OCI-LY3 (cell line): ENCODE data around the gene BMP7.

Experiments
- H2AFZ ChIP-seq: fragments of 200-600, 300-600 bp; shearing (Covaris generic); 2 replicates; pipeline ENCODE4 v1.6.0; 2014; ENCODE audit warnings: antibody characterized with exemption, low read depth, low read length
- H3K27ac ChIP-seq: fragments of 200-600, 300-600 bp; sonication (generic); 2 replicates; pipeline ENCODE4 v1.5.1; 2014; ENCODE audit warnings: mild to moderate bottlenecking, low read length, moderate library complexity, mixed read lengths
- H3K27me3 ChIP-seq: fragments of 200-600, 300-600 bp; sonication (generic); 2 replicates; pipeline ENCODE4 v1.6.1; 2014; ENCODE audit warnings: low read depth, low read length, mixed read lengths
- H3K36me3 ChIP-seq: fragments of 200-600, 300-600 bp; sonication (generic); replicated peaks from 2 replicates; pipeline ENCODE3; 2014; ENCODE audit warnings: low read depth, low read length, mixed read lengths
- H3K4me1 ChIP-seq: fragments of 300-600, 200-600 bp; sonication (generic); 2 replicates; pipeline ENCODE4 v1.6.1; 2014; ENCODE audit warnings: low read length, mixed read lengths
- H3K4me2 ChIP-seq: fragments of 200-600, 300-600 bp; sonication (generic); 2 replicates; pipeline ENCODE4 v1.6.1; 2014; ENCODE audit warnings: low read length, mixed read lengths
- H3K4me3 ChIP-seq: fragments of 300-600, 200-600 bp; sonication (generic); 2 replicates; pipeline ENCODE4 v1.5.1; 2014; ENCODE audit warnings: antibody characterized with exemption, mild to moderate bottlenecking, low read length, moderate library complexity
- H3K79me2 ChIP-seq: fragments of 300-600, 200-600 bp; shearing (Covaris generic); 2 replicates; pipeline ENCODE4 v1.6.1; 2014; ENCODE audit warnings: mild to moderate bottlenecking, low read length, mixed read lengths
- H3K9ac ChIP-seq: fragments of 300-600, 200-600 bp; shearing (Covaris generic); 2 replicates; pipeline ENCODE4 v1.6.0; 2014; ENCODE audit warnings: mild to moderate bottlenecking, low read length, moderate library complexity
- H3K9me3 ChIP-seq: fragments of 200-600, 300-600 bp; shearing (Covaris generic); 2 replicates; pipeline ENCODE4 v1.6.1; 2014; ENCODE audit warnings: low read length, mixed read lengths; ENCODE audit not compliant: insufficient read depth
- H4K20me1 ChIP-seq: fragments of 200-600, 300-600 bp; sonication (generic); 2 replicates; pipeline ENCODE4 v1.6.1; 2016; ENCODE audit warnings: low read length, mixed read lengths; ENCODE audit not compliant: insufficient read depth
- EZH2phosphoT487 ChIP-seq: fragments of 200-600 bp; shearing (Covaris generic); IDR thresholded peaks from 2 replicates; pipeline ENCODE4 v1.6.1; 2018; ENCODE audit warnings: antibody characterized with exemption, mixed run types, low read depth
- TF ChIP-seq, protein P1 (sequence below): fragments of 200-600, 300-600 bp; sonication (generic); IDR thresholded peaks from 2 replicates; pipeline ENCODE4 v1.5.1; 2014; ENCODE audit warnings: antibody characterized with exemption, low read length, low read depth

Gene BMP7

DNA sequence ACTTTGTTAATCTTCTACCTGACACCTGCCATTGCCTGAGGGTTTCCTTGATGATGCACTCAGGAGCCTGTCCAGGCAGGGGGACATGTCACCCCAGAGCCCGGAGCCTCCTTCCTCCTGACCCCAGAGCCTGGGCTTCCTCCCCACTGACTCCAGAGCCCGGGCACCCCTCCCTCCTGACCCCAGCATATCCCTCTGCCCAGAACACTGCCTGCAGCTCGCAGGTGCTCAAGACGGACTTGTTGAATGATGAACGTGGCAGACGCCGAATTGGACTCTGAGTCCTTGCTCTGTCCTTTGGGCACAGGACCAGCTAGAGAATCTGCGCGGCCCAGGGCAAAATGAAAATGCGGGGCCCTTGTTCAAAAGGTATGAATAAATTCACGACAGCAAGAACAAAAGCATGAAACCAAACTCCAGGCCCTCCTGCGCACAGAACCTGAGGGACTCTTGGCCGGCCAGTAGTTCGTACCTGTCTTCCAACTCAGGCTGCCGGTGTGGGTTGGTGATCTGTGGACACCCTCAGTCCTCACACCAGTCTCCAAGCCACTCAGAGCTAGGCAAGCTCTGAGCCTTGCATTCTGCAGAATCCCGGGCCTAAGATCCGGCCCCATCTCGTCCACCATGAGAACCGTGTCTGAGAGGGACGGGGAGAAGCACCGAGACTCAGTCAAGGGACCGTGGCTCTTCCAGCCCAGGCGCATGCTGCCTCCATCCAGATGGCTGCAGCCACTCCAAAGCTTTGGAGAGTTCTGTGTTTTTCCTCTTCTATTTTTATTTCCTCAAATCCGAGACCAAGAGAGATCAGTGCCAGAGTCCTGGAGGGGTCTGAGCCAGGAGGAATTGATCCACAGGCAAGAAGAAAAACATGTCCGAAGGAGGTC is 104.7 kb downstream of the BMP7 start:
- H3K79me2 ChIP-seq = no peaks in the 10 kb centered on the region
- H3K9me3 ChIP-seq = 0 out of 2 replicates have a peak, but pooled peaks cover 4% of the 10 kb centered on the region
- no peak overlapping the region for H3K9ac ChIP-seq
- H3K27me3 ChIP-seq = peaks cover 2% of the 10 kb centered on the region; the same call in 1 of the 2 replicates
- H4K20me1 ChIP-seq = no peaks in the 10 kb centered on the region
- no peak overlapping the region for H3K4me2 ChIP-seq
- H3K4me3 ChIP-seq = no peak overlapping the region
- H3K27ac ChIP-seq = no peak overlapping the region
- TF ChIP-seq EZH2phosphoT487 = no peak
- TF ChIP-seq, protein P1, sequence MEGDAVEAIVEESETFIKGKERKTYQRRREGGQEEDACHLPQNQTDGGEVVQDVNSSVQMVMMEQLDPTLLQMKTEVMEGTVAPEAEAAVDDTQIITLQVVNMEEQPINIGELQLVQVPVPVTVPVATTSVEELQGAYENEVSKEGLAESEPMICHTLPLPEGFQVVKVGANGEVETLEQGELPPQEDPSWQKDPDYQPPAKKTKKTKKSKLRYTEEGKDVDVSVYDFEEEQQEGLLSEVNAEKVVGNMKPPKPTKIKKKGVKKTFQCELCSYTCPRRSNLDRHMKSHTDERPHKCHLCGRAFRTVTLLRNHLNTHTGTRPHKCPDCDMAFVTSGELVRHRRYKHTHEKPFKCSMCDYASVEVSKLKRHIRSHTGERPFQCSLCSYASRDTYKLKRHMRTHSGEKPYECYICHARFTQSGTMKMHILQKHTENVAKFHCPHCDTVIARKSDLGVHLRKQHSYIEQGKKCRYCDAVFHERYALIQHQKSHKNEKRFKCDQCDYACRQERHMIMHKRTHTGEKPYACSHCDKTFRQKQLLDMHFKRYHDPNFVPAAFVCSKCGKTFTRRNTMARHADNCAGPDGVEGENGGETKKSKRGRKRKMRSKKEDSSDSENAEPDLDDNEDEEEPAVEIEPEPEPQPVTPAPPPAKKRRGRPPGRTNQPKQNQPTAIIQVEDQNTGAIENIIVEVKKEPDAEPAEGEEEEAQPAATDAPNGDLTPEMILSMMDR = no peak
- no peaks in the 10 kb centered on the region for H3K4me1 ChIP-seq
- H3K36me3 ChIP-seq = no peaks in the 10 kb centered on the region
- no peak overlapping the region for H2AFZ ChIP-seq

DNA sequence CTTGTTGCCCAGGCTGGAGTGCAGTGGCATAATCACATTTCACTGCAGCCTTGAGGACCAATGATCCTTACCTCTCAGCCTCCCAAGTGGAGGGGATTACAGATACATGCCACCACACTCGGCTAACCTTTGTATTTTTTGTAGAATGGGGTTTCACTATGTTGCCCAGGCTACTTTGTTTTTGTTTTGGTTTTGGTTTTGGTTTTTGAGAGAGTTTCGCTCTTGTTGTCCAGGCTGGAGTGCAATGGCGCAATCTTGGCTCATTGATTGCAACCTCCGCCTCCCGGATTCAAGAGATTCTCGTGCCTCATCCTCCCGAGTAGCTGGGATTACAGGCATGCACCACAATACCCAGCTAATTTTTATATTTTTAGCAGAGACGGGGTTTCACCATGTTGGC is 105.5 kb downstream of the BMP7 start:
- no peak for TF ChIP-seq EZH2phosphoT487
- TF ChIP-seq, protein P1 = no peak
- no peak overlapping the region for H3K4me2 ChIP-seq

DNA sequence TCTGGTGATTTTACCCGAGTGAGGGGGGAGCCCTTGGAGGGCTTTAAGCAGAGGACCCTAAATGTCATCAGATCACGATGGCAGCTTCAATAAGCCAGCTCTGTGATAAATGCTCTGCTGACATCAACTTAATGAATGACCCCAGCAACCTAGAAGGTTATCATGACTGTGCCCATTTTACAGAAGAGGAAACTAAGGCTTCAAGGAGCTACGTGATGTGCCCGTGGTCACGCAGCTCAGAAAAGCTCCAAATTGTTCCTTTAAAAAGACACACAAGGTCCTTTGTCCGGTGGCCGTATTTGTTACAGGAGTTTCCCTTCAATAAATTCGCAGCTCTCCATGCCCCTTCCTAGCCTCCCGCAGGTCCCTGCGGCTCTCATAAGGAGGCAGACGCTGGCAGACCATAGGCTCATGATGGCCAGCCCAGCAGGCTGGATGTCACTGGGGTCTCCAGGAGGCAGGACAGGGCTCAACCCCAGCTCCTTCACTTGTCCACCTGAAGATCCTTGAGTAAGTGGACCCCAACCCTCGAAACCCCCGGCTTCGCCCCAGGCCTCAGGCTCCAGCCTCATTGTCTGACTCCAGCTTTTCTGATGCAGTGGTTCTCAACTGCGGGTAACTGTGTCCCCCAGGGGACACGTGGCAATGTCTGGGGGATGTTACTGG is 106.4 kb downstream of the BMP7 start:
- Histone ChIP-seq H3K27me3 (peaks cover 2% of the 10 kb centered on the region; the same call in 1 of the 2 replicates), H3K9me3 (0 out of 2 replicates have a peak, but pooled peaks cover 4% of the 10 kb centered on the region), H4K20me1 (no peaks in the 10 kb centered on the region), H3K4me1 (no peaks in the 10 kb centered on the region), H3K9ac (no peak overlapping the region), H3K36me3 (no peaks in the 10 kb centered on the region), H3K79me2 (no peaks in the 10 kb centered on the region), H2AFZ (no peak overlapping the region), H3K4me2 (no peak overlapping the region), H3K4me3 (no peak overlapping the region), H3K27ac (no peak overlapping the region)
- TF ChIP-seq, protein P1 = no peak

More for the DNA sequence above, 105.5 kb downstream of the BMP7 start:
- Histone ChIP-seq H3K9me3 (0 out of 2 replicates have a peak, but pooled peaks cover 4% of the 10 kb centered on the region), H3K4me3 (no peak overlapping the region), H3K4me1 (no peaks in the 10 kb centered on the region), H3K27ac (no peak overlapping the region), H3K9ac (no peak overlapping the region), H2AFZ (no peak overlapping the region), H3K27me3 (peaks cover 2% of the 10 kb centered on the region; the same call in 1 of the 2 replicates), H3K79me2 (no peaks in the 10 kb centered on the region), H4K20me1 (no peaks in the 10 kb centered on the region), H3K36me3 (no peaks in the 10 kb centered on the region)
